Mucosa of stomach (tissue), 1 donor: ENCODE measurements around the gene C2orf80.
A peak's percentile ranks its signal among the peaks of the same experiment; 100 is the strongest.
"Not testable (repeated sequence)": the region's sequence is repeated elsewhere in the genome, so short reads cannot be mapped to it uniquely, and the experiment has no call there.

ENCODE experiments used
- H3K27me3 ChIP-seq: one replicate; pipeline ENCODE4 v1.7.0; 2013; ENCODE audit warnings: mild to moderate bottlenecking, low read length; ENCODE audit not compliant: control insufficient read depth, insufficient read depth
- H3K36me3 ChIP-seq: one replicate; pipeline ENCODE4 v1.7.0; 2013; ENCODE audit warnings: low read length; ENCODE audit not compliant: control insufficient read depth, insufficient read depth
- H3K4me1 ChIP-seq: one replicate; pipeline ENCODE4 v1.7.0; 2013; ENCODE audit warnings: mild to moderate bottlenecking, low read length; ENCODE audit not compliant: control insufficient read depth, insufficient read depth
- H3K4me3 ChIP-seq: one replicate; pipeline ENCODE4 v1.7.0; 2013; ENCODE audit warnings: low read length
- H3K9ac ChIP-seq: one replicate; pipeline ENCODE4 v1.7.0; 2013; ENCODE audit warnings: mild to moderate bottlenecking, low read length, moderate library complexity
- H3K9me3 ChIP-seq: one replicate; pipeline ENCODE4 v1.7.0; 2013; ENCODE audit warnings: mild to moderate bottlenecking, low read length, moderate library complexity; ENCODE audit not compliant: control insufficient read depth
- donor health status: Pancreatic carcinoma.

C2orf80 gene

DNA sequence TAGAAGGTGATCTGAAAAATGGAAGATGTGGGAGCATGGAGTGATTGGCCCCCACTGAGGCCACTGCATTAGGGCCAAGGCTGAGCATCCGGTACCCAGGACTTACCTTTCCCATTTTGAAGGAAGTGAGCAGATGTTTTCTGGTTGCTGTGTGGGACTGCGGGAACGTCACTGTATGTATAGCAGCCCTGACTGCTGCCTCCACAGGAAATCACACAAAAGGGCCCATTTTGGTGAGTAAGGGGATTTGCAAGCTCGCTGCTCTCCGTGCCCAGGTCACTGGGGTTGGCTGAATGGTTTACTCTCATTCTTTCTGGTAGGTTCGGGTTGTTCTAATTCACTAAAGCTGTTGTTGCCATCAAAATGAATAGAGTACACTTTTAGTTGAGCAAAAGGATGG, 43.8 kb downstream of the C2orf80 start, which contains the start of gene CRYGB:
Gene CRYGB (minus strand): TSS at position 153 of the 400 bp plus-strand sequence. CDS start 38 bp downstream, at position 115.
- Histone ChIP-seq H3K4me1 (peaks cover 6% of the 10 kb centered on the region), H3K27me3 (peaks cover 5% of the 10 kb centered on the region), H3K4me3 (no peak within 1 kb of the TSS), H3K9me3 (no peaks in the 10 kb centered on the region), H3K36me3 (no peaks in the 10 kb centered on the region), H3K9ac (no peak within 1 kb of the TSS)

DNA sequence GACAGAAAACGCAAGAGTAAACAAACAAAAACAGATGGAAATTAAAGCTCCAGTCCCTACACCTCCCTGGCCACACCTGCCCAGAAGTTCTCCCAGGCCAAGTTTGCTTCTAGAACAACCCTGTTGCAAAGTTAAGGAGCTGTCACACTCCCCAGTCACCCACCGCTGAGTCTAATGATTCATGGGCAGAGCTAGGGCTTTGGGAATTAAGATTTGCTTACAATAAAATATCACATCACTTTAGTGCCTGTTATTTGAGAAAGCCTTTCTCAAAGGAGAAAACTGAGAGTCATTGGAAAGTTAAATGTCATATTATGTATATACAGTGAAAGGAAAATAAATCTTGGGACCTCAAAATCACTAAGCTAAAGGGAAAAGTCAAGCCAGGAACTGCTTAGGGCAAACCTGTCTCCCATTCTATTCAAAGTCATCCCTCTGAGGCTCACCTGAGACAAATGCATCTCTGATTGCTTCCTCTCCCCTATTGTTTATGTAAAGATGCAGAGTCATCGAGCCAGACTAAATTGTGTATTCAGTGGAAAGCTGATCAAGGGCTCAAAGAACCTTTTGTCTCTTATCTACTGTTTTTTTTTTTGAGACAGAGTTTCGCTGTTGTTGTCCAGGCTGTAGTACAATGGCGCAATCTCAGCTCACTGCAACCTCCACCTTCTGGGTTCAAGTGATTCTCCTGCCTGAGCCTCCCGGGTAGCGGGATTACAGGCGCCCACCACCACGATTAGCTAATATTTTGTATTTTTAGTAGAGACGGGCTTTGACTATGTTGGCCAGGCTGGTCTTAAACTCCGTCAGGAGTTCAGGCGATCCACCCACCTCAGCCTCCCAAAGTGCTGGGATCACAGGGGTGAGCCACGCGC, 46.7 kb downstream of the C2orf80 start:
- Histone ChIP-seq H3K4me3 (no peak overlapping the region), H3K9me3 (no peaks in the 10 kb centered on the region), H3K36me3 (no peaks in the 10 kb centered on the region), H3K9ac (no peak overlapping the region), H3K27me3 (peaks cover 5% of the 10 kb centered on the region), H3K4me1 (peaks cover 6% of the 10 kb centered on the region)

DNA sequence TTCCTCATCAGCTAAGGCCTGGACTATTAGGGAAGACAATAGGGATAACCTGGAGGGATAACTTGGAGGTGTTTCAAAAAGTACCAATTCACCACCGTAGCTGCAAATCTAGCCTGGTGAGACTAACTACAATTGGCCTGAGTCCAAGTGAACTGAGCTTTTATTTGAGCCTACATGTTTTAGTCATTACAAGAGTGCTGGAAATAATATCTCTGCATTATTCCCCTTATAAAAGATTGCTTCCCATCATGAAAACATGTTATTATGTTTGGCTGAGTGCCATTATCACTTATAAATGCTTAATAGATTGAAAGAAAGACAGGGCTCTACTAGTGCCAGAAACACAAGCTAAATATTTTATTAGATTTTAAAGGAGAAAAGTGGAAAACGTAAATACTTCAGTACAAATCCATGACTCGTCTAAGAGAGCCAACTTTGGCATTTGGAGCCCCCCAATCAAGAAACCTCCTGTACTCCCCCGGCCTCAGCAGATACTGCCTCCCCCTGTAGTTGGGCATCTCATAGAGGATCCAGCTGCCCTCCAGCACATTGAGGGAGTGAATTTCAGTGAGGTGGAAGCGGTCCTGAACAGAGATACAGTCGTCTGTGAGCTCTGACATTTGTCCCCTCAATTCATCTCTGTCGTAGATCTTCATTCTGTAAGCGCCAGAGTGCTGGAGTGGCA, 47.4 kb downstream of the C2orf80 start:
- Histone ChIP-seq H3K9ac (no peak overlapping the region), H3K27me3 (peaks cover 4% of the 10 kb centered on the region), H3K9me3 (no peaks in the 10 kb centered on the region), H3K4me1 (peaks cover 6% of the 10 kb centered on the region), H3K4me3 (no peak overlapping the region), H3K36me3 (no peaks in the 10 kb centered on the region)

DNA sequence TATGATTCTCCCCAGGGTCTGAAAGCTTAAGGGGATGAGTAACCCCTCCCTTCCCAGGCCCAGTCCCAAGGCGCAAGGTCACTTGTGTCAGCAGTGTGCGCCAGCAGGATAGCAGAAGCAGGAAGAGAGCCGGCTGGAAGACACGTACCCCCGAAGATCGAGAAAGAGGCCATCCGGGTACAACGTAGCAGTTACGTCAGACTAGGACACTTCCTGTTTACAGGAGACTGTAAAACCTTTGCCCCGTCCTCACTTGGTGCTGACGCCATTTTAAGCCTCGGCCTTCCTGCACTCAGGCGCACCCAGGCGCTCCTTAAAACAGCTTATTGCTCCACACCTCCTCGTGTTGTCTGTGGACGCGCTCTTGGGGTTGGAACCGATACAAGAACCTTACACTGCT, 50.4 kb downstream of the C2orf80 start:
- H3K27me3 ChIP-seq = no peaks in the 10 kb centered on the region
- H3K9me3 ChIP-seq = no peaks in the 10 kb centered on the region
- no peak overlapping the region for H3K9ac ChIP-seq
- peaks cover 30% of the 10 kb centered on the region for H3K4me1 ChIP-seq
- no peak overlapping the region for H3K4me3 ChIP-seq
- no peaks in the 10 kb centered on the region for H3K36me3 ChIP-seq

DNA sequence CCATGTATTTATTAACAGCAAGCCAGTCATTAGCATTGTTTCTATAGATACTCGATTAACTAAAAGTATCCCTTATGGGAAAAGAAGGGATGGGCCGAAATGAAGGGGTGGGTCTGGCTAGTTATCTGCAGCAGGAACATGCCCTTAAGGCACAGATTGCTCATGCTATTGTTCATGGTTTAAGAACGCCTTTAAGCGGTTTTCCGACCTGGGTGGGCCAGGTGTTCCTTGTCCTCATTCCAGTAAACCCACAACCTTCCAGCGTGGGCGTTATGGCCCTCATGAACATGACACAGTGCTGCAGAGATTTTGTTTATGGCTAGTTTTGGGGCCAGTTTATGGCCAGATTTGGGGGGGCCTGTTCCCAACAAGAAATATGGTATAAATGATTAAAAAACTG, 51.5 kb downstream of the C2orf80 start:
- not testable (repeated sequence) for H3K27me3 ChIP-seq, H3K9me3 ChIP-seq, H3K9ac ChIP-seq, H3K4me3 ChIP-seq, H3K36me3 ChIP-seq
- peaks cover 30% of the 10 kb centered on the region for H3K4me1 ChIP-seq

DNA sequence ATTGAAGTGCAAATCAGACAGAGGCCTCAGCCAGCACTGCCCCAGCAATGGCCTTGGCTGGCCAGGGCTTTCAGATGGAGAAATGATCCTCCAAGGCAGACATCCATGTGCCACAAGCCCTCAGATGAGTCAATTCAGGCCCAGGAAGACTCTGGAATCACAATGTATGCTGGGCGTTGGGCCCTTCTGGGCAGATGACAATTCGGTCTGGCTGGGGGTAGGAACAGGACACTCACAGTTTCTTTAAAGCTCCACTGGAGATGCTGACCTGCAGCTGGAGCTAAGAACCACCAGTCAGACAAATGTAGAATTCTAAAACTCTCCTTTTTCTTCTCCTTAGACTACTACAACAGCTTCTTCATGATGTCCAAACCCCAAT, 53.1 kb downstream of the C2orf80 start:
- Histone ChIP-seq H3K4me1 (peaks cover 24% of the 10 kb centered on the region), H3K9me3 (no peaks in the 10 kb centered on the region), H3K9ac (peak overlapping the region; percentile 11), H3K27me3 (no peaks in the 10 kb centered on the region), H3K4me3 (no peak overlapping the region), H3K36me3 (no peaks in the 10 kb centered on the region)

DNA sequence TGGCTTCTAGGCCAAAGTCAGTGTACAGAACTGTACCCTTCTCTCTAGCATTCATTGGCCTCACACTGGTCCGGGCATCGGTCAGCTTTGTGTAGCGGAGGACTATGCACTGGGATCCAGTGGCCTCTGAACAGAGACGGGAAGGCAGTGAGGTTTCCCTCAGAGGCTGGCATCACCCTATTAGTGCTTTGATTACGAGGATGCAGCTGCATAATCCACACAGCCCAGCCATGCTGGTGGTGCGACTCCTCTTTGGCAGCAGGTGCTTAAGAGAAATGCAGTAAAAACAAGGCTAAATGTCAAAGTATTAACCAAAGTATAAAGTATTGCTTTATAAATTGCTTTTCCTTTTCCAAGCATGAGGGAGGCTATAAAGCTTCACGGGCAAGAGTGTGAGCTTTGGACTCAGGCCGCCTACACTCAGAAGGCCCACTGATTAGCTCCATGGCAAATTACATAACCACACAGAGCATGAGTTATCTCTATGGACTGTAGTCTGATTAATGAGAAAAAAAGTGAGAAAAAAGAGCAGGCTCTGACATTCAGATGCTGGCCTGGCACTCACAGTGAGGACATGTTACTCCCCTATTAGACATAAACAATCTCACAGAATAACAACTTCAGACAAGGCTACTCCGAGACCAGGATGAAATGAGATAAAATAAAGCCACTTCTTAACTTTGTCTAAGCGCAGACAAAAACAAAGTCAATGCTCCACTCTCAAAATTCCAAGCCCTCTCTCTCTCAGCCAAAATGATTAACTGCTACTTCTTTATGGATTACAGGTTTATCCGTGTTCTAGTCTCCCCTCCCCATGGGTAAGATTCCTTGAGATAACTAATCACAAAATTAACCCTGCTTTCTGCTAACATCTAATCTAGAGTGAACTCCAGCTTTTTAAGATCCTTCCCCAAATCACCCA, 53.8 kb downstream of the C2orf80 start:
- H3K4me3 ChIP-seq = no peak overlapping the region
- H3K9ac ChIP-seq = peak overlapping the region; percentile 11
- H3K36me3 ChIP-seq = no peaks in the 10 kb centered on the region
- H3K27me3 ChIP-seq = no peaks in the 10 kb centered on the region
- H3K9me3 ChIP-seq = no peaks in the 10 kb centered on the region
- H3K4me1 ChIP-seq = peaks cover 25% of the 10 kb centered on the region

DNA sequence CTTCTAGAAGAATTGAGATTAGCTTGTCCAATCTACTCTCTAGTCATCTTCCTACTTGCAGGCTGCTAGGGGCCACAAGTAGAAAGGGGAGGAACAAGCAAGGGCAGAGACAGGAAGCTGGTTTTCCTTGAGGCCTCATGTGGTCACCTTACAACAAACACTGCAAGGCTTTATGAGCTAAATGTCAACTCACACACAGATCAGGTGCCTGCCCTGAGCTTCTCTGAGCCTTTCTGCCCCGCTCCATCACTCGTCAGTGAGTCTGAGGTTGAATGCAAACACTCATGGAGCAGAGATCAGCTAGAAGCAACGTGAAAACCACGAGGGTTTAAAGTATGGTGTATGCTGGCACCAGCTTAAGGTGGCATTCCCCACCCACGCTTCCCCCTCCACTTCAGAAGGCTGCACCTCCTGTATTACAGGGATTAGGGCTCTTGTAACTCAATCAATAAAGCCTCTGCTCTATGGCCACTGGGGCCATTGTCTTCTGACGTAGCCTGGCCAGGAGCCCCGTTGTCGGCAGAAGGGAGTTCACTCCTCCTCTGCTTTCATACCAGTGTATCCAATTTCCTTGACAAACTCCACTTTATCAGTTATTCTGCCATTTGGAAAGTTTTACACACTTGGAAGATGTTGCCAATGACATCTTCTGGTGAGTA, 54.8 kb downstream of the C2orf80 start:
- H3K4me3 ChIP-seq = no peak overlapping the region
- no peak overlapping the region for H3K9ac ChIP-seq
- no peaks in the 10 kb centered on the region for H3K36me3 ChIP-seq
- no peaks in the 10 kb centered on the region for H3K9me3 ChIP-seq
- no peaks in the 10 kb centered on the region for H3K27me3 ChIP-seq
- peaks cover 35% of the 10 kb centered on the region for H3K4me1 ChIP-seq

DNA sequence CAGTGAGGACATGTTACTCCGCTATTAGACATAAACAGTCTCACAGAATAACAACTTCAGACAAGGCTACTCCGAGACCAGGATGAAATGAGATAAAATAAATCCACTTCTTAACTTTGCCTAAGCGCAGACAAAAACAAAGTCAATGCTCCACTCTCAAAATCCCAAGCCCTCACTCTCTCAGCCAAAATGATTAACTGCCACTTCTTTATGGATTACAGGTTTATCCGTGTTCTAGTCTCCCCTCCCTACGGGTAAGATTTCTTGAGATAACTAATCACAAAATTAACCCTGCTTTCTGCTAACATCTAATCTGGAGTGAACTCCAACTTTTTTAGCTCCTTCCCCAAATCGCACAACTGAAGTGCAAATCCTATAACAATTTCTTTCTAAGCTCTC, 59.1 kb downstream of the C2orf80 start:
- H3K9ac ChIP-seq = no peak overlapping the region
- no peak overlapping the region for H3K4me3 ChIP-seq
- H3K9me3 ChIP-seq = no peaks in the 10 kb centered on the region
- no peaks in the 10 kb centered on the region for H3K36me3 ChIP-seq
- H3K27me3 ChIP-seq = no peaks in the 10 kb centered on the region
- H3K4me1 ChIP-seq = peaks cover 27% of the 10 kb centered on the region

DNA sequence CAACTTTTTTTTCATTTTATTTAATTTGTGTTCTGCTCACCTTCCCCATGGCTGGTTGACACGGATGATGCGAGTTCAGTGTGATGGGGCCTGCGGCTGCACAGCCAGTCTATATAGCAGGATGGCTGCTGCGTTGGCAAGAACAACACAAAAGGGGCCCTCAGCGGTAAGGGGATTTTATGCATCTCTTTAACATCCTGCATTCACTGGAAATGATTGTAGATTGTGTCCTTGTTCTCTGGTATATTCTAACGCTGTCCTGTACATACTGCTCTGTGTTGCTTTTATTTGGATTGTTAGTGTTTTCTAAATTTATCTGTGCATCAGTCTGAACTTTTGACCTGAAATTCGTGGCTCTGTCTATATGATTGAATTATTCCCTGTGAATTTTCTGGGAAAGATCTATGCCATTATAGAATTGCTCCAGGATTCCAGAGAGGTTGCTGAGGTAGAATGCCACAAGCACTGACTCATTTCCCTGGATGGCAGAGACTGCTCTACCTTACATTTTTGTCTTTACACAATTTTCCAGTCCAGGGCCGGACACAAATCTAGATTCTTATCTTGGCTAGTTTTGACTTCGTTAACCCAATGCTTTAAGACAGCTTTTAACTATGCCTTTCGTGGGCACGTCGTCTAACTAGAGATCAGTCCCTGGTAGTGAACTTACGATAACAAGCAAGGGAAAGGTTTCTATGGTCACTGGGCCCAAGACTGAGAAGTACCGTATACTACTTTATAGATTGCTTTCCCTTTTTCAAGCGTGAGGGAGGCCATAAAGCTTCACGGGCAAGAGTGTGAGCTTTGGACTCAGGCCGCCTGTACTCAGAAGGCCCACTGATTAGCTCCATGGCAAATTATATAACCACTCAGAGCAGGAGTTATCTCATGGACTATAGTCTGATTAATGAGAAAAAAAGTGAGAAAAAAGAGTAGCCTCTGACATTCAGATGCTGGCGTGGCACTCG, 59.8 kb downstream of the C2orf80 start, which contains the start of gene CRYGC:
Gene CRYGC (minus strand): TSS at position 85 of the 968 bp plus-strand sequence. CDS start 36 bp downstream, at position 49.
- Histone ChIP-seq H3K4me3 (no peak within 1 kb of the TSS), H3K9me3 (no peaks in the 10 kb centered on the region), H3K4me1 (peaks cover 21% of the 10 kb centered on the region), H3K27me3 (no peaks in the 10 kb centered on the region), H3K9ac (no peak within 1 kb of the TSS), H3K36me3 (no peaks in the 10 kb centered on the region)
